ENCODE measurements around the gene GIT1.

The GIT1 gene

DNA sequence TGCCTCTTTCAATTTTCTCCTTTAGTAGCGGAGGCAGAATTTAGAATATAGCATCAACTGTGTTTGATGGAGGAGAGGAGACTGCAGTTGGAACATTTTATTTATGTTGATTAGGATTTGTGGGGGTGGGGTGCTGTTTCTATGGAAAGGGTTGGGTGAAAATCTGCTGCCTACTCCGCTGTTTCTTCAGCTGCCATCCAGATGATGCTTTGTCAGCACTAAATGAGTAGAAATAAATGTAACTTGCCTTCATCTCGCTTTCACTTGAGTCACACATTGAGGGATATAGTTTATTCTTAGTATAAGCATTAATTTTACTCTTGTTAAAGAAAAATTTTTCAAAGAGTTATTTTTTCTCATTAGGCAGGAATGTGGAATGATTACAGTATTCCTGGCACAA, 64.8 kb downstream of the GIT1 start:
- no peak for DNase-seq (ENCODE audit: extremely low read depth in 1 of 2, low read depth in 1 of 2)

Data from activated CD8-positive, alpha-beta memory T cell treated with anti-CD3 and anti-CD28 coated beads for 1 hour (primary cell).